Measurements from ENCODE around the gene IFNA16. TPM values are rescaled to one million over a fixed set of nuclear protein-coding genes. Genes with fewer than 3 reads are reported as not detected.

Gene IFNA16
- total RNA-seq, 2 experiments from 2014 or later = not detected

Other genes with a start within 250 kb of the IFNA16 start
- 1 to 10 TPM; 5.2 to 5.3 TPM for gene HACD4, start 185.7 kb downstream of the IFNA16 start, total RNA-seq
- 1 to 10 TPM in 1 of 2 experiments, under 1 TPM in 1; 0.62 to 1.2 TPM for gene IFNB1, start 139.4 kb downstream of the IFNA16 start, total RNA-seq
- under 1 TPM in 1 of 2 experiments, not detected in 1; 0.10 TPM for gene IFNW1, start 75.5 kb downstream of the IFNA16 start, total RNA-seq
- not detected for gene IFNA21, start 50.7 kb downstream of the IFNA16 start, total RNA-seq
- not detected for gene IFNA4, start 29.7 kb downstream of the IFNA16 start, total RNA-seq
- gene IFNA7, start 15.1 kb downstream of the IFNA16 start, total RNA-seq = not detected
- gene IFNA10, start 10.2 kb downstream of the IFNA16 start, total RNA-seq = not detected
- gene IFNA17, start 10.9 kb upstream of the IFNA16 start, total RNA-seq = not detected
- not detected for gene IFNA14, start 22.7 kb upstream of the IFNA16 start, total RNA-seq
- not detected for gene IFNA5, start 88.0 kb upstream of the IFNA16 start, total RNA-seq
- 10 to 100 TPM; 13.6 to 14.2 TPM for gene KLHL9, start 118.1 kb upstream of the IFNA16 start, total RNA-seq
- not detected for gene IFNA6, start 133.6 kb upstream of the IFNA16 start, total RNA-seq
- not detected for gene IFNA13, start 150.7 kb upstream of the IFNA16 start, total RNA-seq
- not detected for gene IFNA2, start 168.1 kb upstream of the IFNA16 start, total RNA-seq
- not detected for gene IFNA8, start 191.8 kb upstream of the IFNA16 start, total RNA-seq
- not detected for gene IFNA1, start 223.1 kb upstream of the IFNA16 start, total RNA-seq

Data from activated naive CD8-positive, alpha-beta T cell treated with anti-CD3 and anti-CD28 coated beads for 36 hours (primary cell).